ENCODE results near the gene PLXNB2.

PLXNB2 gene

GRCh38 chr22:50311606-50312351 is 4.3 kb upstream of the PLXNB2 start:
- no peak for DNase-seq (ENCODE audit: low read depth in 3 of 3)

- DNase-seq (ENCODE audit: low read depth in 3 of 3): no peak
Observed at GRCh38 chr22:50310949-50311444, 3.6 kb upstream of the PLXNB2 start.

GRCh38 chr22:50310031-50310722 is 2.7 kb upstream of the PLXNB2 start:
- DNase-seq (ENCODE audit: low read depth in 3 of 3): no peak

- no peak for DNase-seq (ENCODE audit: low read depth in 3 of 3)
Observed at GRCh38 chr22:50309601-50309991, 2.1 kb upstream of the PLXNB2 start.

GRCh38 chr22:50308986-50309600 is 1.6 kb upstream of the PLXNB2 start:
- DNase-seq (ENCODE audit: low read depth in 3 of 3): no peak

GRCh38 chr22:50308597-50308935 is 1.1 kb upstream of the PLXNB2 start:
- DNase-seq (ENCODE audit: low read depth in 3 of 3): no peak

GRCh38 chr22:50307890-50308596 is 597 bp upstream of the PLXNB2 start:
- DNase-seq (ENCODE audit: low read depth in 3 of 3): no peak

- no peak for DNase-seq (ENCODE audit: low read depth in 3 of 3)
Observed at GRCh38 chr22:50305923-50306566, 1.4 kb downstream of the PLXNB2 start.

- DNase-seq (ENCODE audit: low read depth in 3 of 3): no peak
Observed at GRCh38 chr22:50305393-50305922, 2.0 kb downstream of the PLXNB2 start.

- no peak for DNase-seq (ENCODE audit: low read depth in 3 of 3)
Observed at GRCh38 chr22:50304528-50305392, 2.7 kb downstream of the PLXNB2 start.

GRCh38 chr22:50303848-50304527 is 3.5 kb downstream of the PLXNB2 start:
- no peak for DNase-seq (ENCODE audit: low read depth in 3 of 3)

GRCh38 chr22:50303515-50303847 is 4.0 kb downstream of the PLXNB2 start:
- no peak for DNase-seq (ENCODE audit: low read depth in 3 of 3)

GRCh38 chr22:50302564-50302963 is 4.9 kb downstream of the PLXNB2 start:
- DNase-seq (ENCODE audit: low read depth in 3 of 3): no peak

GRCh38 chr22:50302041-50302541 is 5.4 kb downstream of the PLXNB2 start:
- no peak for DNase-seq (ENCODE audit: low read depth in 3 of 3)

- DNase-seq (ENCODE audit: low read depth in 3 of 3): no peak
Observed at GRCh38 chr22:50301581-50301991, 5.9 kb downstream of the PLXNB2 start.

GRCh38 chr22:50300620-50301257 is 6.7 kb downstream of the PLXNB2 start:
- DNase-seq (ENCODE audit: low read depth in 3 of 3): no peak

GRCh38 chr22:50299785-50300619 is 7.4 kb downstream of the PLXNB2 start:
- DNase-seq (ENCODE audit: low read depth in 3 of 3): no peak

All from stimulated activated CD4-positive, alpha-beta T cell treated with anti-CD3 and anti-CD28 coated beads, TNF-alpha, amount 100 ng/mL, for 24 hours (primary cell).